ENCODE measurements around the gene FRMD4B.

Gene FRMD4B

GRCh38 chr3:69405067-69405466 lies 19.2 kb upstream of the FRMD4B start:
- DNase-seq (ENCODE audit: low spot score), result no peak

- DNase-seq (ENCODE audit: low spot score), result no peak
Measured at GRCh38 chr3:69403454-69403853, 17.6 kb upstream of the FRMD4B start.

GRCh38 chr3:69400683-69401082 lies 14.8 kb upstream of the FRMD4B start:
- no peak for DNase-seq (ENCODE audit: low spot score)

- DNase-seq (ENCODE audit: low spot score), result no peak
Measured at GRCh38 chr3:69392850-69393249, 7.0 kb upstream of the FRMD4B start.

- no peak for DNase-seq (ENCODE audit: low spot score)
Measured at GRCh38 chr3:69392415-69392814, 6.5 kb upstream of the FRMD4B start.

GRCh38 chr3:69391554-69391953 lies 5.7 kb upstream of the FRMD4B start:
- DNase-seq (ENCODE audit: low spot score), result no peak

GRCh38 chr3:69390771-69391170 lies 4.9 kb upstream of the FRMD4B start:
- no peak for DNase-seq (ENCODE audit: low spot score)

- no peak for DNase-seq (ENCODE audit: low spot score)
Measured at GRCh38 chr3:69389520-69390248, 3.8 kb upstream of the FRMD4B start.

- DNase-seq (ENCODE audit: low spot score), result no peak
Measured at GRCh38 chr3:69388241-69388640, 2.4 kb upstream of the FRMD4B start.

- DNase-seq (ENCODE audit: low spot score), result no peak
Measured at GRCh38 chr3:69386556-69387385, 883 bp upstream of the FRMD4B start.

- DNase-seq (ENCODE audit: low spot score), result no peak
Measured at GRCh38 chr3:69385123-69385722, 665 bp downstream of the FRMD4B start.

- no peak for DNase-seq (ENCODE audit: low spot score)
Measured at GRCh38 chr3:69384326-69384725, 1.6 kb downstream of the FRMD4B start.

GRCh38 chr3:69379661-69380060 lies 6.2 kb downstream of the FRMD4B start:
- DNase-seq (ENCODE audit: low spot score), result no peak

- no peak for DNase-seq (ENCODE audit: low spot score)
Measured at GRCh38 chr3:69378112-69378802, 7.6 kb downstream of the FRMD4B start.

- no peak for DNase-seq (ENCODE audit: low spot score)
Measured at GRCh38 chr3:69377262-69377661, 8.6 kb downstream of the FRMD4B start.

GRCh38 chr3:69376731-69377130 lies 9.2 kb downstream of the FRMD4B start:
- no peak for DNase-seq (ENCODE audit: low spot score)

GRCh38 chr3:69371816-69372215 lies 14.1 kb downstream of the FRMD4B start:
- no peak for DNase-seq (ENCODE audit: low spot score)

- no peak for DNase-seq (ENCODE audit: low spot score)
Measured at GRCh38 chr3:69370901-69371301, 15.0 kb downstream of the FRMD4B start.

- DNase-seq (ENCODE audit: low spot score), result no peak
Measured at GRCh38 chr3:69370156-69370883, 15.6 kb downstream of the FRMD4B start.

- DNase-seq (ENCODE audit: low spot score), result no peak
Measured at GRCh38 chr3:69368129-69368741, 17.7 kb downstream of the FRMD4B start.

- no peak for DNase-seq (ENCODE audit: low spot score)
Measured at GRCh38 chr3:69367586-69367985, 18.3 kb downstream of the FRMD4B start.

Data from COLO829 (cell line).